Right lobe of liver (tissue), 4 donors: Measurements from ENCODE around the gene SPEM1.
"Not testable (repeated sequence)": the region's sequence is repeated elsewhere in the genome, so short reads cannot be mapped to it uniquely, and the experiment has no call there.

ENCODE experiments used
- POLR2A ChIP-seq: fragments of 450-650 bp; IDR thresholded peaks from one replicate; pipeline ENCODE4 v1.6.1; 2017; ENCODE audit warnings: antibody characterized with exemption, mild to moderate bottlenecking
- TF ChIP-seq, protein P1 (sequence below), 4 donors: fragments of 200-600 bp in 3 of 4; fragments of 450-650 bp in 1 of 4; IDR thresholded peaks; one replicate each; pipeline versions ENCODE4 v1.5.1 to v1.8.0; 2016 to 2022; ENCODE audit warnings: antibody characterized with exemption in 4 of 4, mild to moderate bottlenecking in 2 of 4
- donor health status: DM: no; HTN: no; CAD: no.
- donor health status: DM: no; HTN: no; CAD: no.
- donor health status: DM: no; HTN: yes; CAD: no.

- TF ChIP-seq, protein P1, sequence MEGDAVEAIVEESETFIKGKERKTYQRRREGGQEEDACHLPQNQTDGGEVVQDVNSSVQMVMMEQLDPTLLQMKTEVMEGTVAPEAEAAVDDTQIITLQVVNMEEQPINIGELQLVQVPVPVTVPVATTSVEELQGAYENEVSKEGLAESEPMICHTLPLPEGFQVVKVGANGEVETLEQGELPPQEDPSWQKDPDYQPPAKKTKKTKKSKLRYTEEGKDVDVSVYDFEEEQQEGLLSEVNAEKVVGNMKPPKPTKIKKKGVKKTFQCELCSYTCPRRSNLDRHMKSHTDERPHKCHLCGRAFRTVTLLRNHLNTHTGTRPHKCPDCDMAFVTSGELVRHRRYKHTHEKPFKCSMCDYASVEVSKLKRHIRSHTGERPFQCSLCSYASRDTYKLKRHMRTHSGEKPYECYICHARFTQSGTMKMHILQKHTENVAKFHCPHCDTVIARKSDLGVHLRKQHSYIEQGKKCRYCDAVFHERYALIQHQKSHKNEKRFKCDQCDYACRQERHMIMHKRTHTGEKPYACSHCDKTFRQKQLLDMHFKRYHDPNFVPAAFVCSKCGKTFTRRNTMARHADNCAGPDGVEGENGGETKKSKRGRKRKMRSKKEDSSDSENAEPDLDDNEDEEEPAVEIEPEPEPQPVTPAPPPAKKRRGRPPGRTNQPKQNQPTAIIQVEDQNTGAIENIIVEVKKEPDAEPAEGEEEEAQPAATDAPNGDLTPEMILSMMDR (IDR thresholded peaks at IDR 0.05), result not testable (repeated sequence)
- TF ChIP-seq POLR2A, result not testable (repeated sequence)
Observed at GRCh38 chr17:7470457-7470973, 50.4 kb downstream of the SPEM1 start.
